HG02970 (cell line): ENCODE measurements around the gene PRELID1.
A peak's percentile ranks its signal among the peaks of the same experiment; 100 is the strongest.
"Not testable (repeated sequence)": the region's sequence is repeated elsewhere in the genome, so short reads cannot be mapped to it uniquely, and the experiment has no call there.

Source experiments
- ATAC-seq: cut with Tn5 transposase; IDR thresholded peaks from one replicate; pipeline ENCODE4 v1.9.1; 2021; ENCODE audit warnings: mild to moderate bottlenecking, moderate library complexity, moderate number of reproducible peaks; ENCODE audit not compliant: unreplicated experiment, low FRiP score

PRELID1 gene

GRCh38 chr5:177333420-177334154 is 30.0 kb downstream of the PRELID1 start:
- ATAC-seq: no peak

GRCh38 chr5:177334155-177334551 is 30.6 kb downstream of the PRELID1 start:
- ATAC-seq: no peak

- no peak for ATAC-seq
Observed at GRCh38 chr5:177334781-177335700, 31.4 kb downstream of the PRELID1 start.

GRCh38 chr5:177335701-177336065 is 32.1 kb downstream of the PRELID1 start:
- no peak for ATAC-seq

- ATAC-seq: no peak
Observed at GRCh38 chr5:177336112-177336511, 32.5 kb downstream of the PRELID1 start.

GRCh38 chr5:177336603-177337494 is 33.2 kb downstream of the PRELID1 start:
- no peak for ATAC-seq

GRCh38 chr5:177338251-177339106 is 34.9 kb downstream of the PRELID1 start:
- no peak for ATAC-seq

GRCh38 chr5:177339107-177339638 is 35.6 kb downstream of the PRELID1 start:
- ATAC-seq: no peak

GRCh38 chr5:177343000-177343399 is 39.4 kb downstream of the PRELID1 start:
- ATAC-seq: not testable (repeated sequence)

GRCh38 chr5:177343777-177344176 is 40.2 kb downstream of the PRELID1 start:
- ATAC-seq: no peak

- no peak for ATAC-seq
Observed at GRCh38 chr5:177344891-177345290, 41.3 kb downstream of the PRELID1 start.

- no peak for ATAC-seq
Observed at GRCh38 chr5:177346820-177347219, 43.2 kb downstream of the PRELID1 start.

GRCh38 chr5:177347699-177348098 is 44.1 kb downstream of the PRELID1 start:
- ATAC-seq: no peak

GRCh38 chr5:177349362-177349647 is 45.7 kb downstream of the PRELID1 start:
- ATAC-seq: no peak

- no peak for ATAC-seq
Observed at GRCh38 chr5:177349762-177350161, 46.2 kb downstream of the PRELID1 start.

GRCh38 chr5:177350776-177351391 is 47.3 kb downstream of the PRELID1 start:
- no peak for ATAC-seq

- peak; percentile 94 for ATAC-seq
Observed at GRCh38 chr5:177351392-177352329, 48.1 kb downstream of the PRELID1 start, which contains the start of gene LMAN2. Gene LMAN2, minus strand, starts transcription at chr5:177351668. Its CDS starts 21 bp downstream, at chr5:177351647.

- ATAC-seq: no peak
Observed at GRCh38 chr5:177353093-177353492, 49.5 kb downstream of the PRELID1 start.
